Measurements from ENCODE around the gene CRYGB.

The CRYGB gene

DNA sequence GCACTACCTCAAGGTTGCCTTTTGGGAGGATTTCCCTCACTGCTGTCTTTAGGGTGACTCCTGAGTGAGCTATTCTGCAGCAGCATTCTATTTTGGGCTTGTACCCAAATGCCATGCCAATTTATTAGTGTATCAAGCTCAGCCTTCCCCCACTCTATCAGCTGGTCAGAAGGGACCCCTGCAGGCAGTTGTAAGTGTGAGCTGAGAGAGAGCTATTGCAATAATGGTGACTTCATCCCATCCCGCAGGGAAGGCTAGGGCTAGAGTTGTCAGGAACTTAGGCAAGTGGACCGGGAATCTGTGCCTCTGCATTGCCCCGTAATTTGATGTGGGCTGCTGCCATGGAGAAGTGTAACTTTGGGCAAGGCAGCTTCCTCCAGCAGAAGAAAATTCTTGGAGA, 1.8 kb upstream of the CRYGB start:
- H3K4me1 ChIP-seq (ENCODE audit: control insufficient read depth, insufficient read depth, low read length) = peaks cover 6% of the 10 kb centered on the region
- CTCF ChIA-PET = interaction anchor here (0.7 to 1.3 kb wide), 5 partner anchors 11 to 77 kb away, joined by 3 read pairs; no protein-coding TSS in a partner anchor
- H3K9me3 ChIP-seq (ENCODE audit: control insufficient read depth, insufficient read depth, low read depth, low read length) = no peaks in the 10 kb centered on the region
- no peaks in the 10 kb centered on the region for H3K36me3 ChIP-seq (ENCODE audit: control insufficient read depth in 2 of 2, insufficient read depth in 1 of 2, low read length in 2 of 2)
- POLR2A ChIA-PET = no interaction called here
- H3K27ac ChIP-seq (ENCODE audit: extremely low read depth, low read depth, low read length) = no peak overlapping the region
- no peak for TF ChIP-seq ZNF701 (tag by site-specific recombination; IDR thresholded peaks at IDR 0.05)
- TF ChIP-seq ZIC2 (tag by site-specific recombination; IDR thresholded peaks at IDR 0.05) = peak; percentile 44; the same call in 1 of the 2 replicates
- 0 out of 2 replicates have a peak, but pooled peaks have one; percentile 30 for TF ChIP-seq ZNF660 (tag by site-specific recombination; IDR thresholded peaks at IDR 0.05)
- H3K4me3 ChIP-seq (ENCODE audit: low read depth, low read length) = no peak overlapping the region

DNA sequence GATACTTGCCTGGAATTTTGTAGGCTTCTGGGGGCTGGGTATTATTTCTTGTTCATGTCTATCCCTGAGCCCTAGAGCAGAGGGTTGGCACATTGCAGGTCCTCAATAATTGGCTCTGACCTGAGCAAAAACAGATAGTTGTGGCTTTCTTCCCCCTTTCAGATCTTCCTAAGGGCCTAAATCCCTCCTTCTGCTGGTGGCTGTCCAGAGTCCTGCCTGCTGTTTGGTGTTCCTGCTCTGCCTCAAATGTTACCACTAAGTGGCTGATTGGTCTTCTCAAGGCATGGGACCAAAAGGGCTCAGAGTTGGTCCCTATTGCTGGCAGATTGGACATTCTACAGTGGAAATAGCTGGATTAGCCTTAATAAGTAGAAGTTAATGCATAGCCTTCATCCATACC, 1.1 kb upstream of the CRYGB start:
- H3K4me1 ChIP-seq (ENCODE audit: control insufficient read depth, insufficient read depth, low read length) = peaks cover 13% of the 10 kb centered on the region
- POLR2A ChIA-PET = no interaction called here
- H3K36me3 ChIP-seq (ENCODE audit: control insufficient read depth in 2 of 2, insufficient read depth in 1 of 2, low read length in 2 of 2) = no peaks in the 10 kb centered on the region

More for the DNA sequence above, 1.1 kb upstream of the CRYGB start:
- CTCF ChIA-PET = interaction anchor here (1.1 kb wide), 1 partner anchor 29 kb away, joined by 3 read pairs; no protein-coding TSS in a partner anchor
- TF ChIP-seq, protein P1, sequence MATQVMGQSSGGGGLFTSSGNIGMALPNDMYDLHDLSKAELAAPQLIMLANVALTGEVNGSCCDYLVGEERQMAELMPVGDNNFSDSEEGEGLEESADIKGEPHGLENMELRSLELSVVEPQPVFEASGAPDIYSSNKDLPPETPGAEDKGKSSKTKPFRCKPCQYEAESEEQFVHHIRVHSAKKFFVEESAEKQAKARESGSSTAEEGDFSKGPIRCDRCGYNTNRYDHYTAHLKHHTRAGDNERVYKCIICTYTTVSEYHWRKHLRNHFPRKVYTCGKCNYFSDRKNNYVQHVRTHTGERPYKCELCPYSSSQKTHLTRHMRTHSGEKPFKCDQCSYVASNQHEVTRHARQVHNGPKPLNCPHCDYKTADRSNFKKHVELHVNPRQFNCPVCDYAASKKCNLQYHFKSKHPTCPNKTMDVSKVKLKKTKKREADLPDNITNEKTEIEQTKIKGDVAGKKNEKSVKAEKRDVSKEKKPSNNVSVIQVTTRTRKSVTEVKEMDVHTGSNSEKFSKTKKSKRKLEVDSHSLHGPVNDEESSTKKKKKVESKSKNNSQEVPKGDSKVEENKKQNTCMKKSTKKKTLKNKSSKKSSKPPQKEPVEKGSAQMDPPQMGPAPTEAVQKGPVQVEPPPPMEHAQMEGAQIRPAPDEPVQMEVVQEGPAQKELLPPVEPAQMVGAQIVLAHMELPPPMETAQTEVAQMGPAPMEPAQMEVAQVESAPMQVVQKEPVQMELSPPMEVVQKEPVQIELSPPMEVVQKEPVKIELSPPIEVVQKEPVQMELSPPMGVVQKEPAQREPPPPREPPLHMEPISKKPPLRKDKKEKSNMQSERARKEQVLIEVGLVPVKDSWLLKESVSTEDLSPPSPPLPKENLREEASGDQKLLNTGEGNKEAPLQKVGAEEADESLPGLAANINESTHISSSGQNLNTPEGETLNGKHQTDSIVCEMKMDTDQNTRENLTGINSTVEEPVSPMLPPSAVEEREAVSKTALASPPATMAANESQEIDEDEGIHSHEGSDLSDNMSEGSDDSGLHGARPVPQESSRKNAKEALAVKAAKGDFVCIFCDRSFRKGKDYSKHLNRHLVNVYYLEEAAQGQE (tag by site-specific recombination; IDR thresholded peaks at IDR 0.05) = peak; percentile 51; the same call in 1 of the 2 replicates
- TF ChIP-seq, protein P2, sequence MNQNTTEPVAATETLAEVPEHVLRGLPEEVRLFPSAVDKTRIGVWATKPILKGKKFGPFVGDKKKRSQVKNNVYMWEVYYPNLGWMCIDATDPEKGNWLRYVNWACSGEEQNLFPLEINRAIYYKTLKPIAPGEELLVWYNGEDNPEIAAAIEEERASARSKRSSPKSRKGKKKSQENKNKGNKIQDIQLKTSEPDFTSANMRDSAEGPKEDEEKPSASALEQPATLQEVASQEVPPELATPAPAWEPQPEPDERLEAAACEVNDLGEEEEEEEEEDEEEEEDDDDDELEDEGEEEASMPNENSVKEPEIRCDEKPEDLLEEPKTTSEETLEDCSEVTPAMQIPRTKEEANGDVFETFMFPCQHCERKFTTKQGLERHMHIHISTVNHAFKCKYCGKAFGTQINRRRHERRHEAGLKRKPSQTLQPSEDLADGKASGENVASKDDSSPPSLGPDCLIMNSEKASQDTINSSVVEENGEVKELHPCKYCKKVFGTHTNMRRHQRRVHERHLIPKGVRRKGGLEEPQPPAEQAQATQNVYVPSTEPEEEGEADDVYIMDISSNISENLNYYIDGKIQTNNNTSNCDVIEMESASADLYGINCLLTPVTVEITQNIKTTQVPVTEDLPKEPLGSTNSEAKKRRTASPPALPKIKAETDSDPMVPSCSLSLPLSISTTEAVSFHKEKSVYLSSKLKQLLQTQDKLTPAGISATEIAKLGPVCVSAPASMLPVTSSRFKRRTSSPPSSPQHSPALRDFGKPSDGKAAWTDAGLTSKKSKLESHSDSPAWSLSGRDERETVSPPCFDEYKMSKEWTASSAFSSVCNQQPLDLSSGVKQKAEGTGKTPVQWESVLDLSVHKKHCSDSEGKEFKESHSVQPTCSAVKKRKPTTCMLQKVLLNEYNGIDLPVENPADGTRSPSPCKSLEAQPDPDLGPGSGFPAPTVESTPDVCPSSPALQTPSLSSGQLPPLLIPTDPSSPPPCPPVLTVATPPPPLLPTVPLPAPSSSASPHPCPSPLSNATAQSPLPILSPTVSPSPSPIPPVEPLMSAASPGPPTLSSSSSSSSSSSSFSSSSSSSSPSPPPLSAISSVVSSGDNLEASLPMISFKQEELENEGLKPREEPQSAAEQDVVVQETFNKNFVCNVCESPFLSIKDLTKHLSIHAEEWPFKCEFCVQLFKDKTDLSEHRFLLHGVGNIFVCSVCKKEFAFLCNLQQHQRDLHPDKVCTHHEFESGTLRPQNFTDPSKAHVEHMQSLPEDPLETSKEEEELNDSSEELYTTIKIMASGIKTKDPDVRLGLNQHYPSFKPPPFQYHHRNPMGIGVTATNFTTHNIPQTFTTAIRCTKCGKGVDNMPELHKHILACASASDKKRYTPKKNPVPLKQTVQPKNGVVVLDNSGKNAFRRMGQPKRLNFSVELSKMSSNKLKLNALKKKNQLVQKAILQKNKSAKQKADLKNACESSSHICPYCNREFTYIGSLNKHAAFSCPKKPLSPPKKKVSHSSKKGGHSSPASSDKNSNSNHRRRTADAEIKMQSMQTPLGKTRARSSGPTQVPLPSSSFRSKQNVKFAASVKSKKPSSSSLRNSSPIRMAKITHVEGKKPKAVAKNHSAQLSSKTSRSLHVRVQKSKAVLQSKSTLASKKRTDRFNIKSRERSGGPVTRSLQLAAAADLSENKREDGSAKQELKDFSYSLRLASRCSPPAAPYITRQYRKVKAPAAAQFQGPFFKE (tag by site-specific recombination; IDR thresholded peaks at IDR 0.05; ENCODE audit: borderline replicate concordance) = no peak
- Histone ChIP-seq H3K9me3 (ENCODE audit: control insufficient read depth, insufficient read depth, low read depth, low read length) (no peaks in the 10 kb centered on the region), H3K27ac (ENCODE audit: extremely low read depth, low read depth, low read length) (no peak overlapping the region), H3K4me3 (ENCODE audit: low read depth, low read length) (no peak overlapping the region)

All from HEK293 (cell line).